HG02759 (cell line): ENCODE data around the gene CLC.
"Not testable (repeated sequence)": the region's sequence is repeated elsewhere in the genome, so short reads cannot be mapped to it uniquely, and the experiment has no call there.

Experiments used
- ATAC-seq: cut with Tn5 transposase; IDR thresholded peaks from one replicate; pipeline ENCODE4 v1.9.1; 2021; ENCODE audit warnings: mild to moderate bottlenecking, moderate library complexity; ENCODE audit not compliant: unreplicated experiment

Gene CLC

DNA sequence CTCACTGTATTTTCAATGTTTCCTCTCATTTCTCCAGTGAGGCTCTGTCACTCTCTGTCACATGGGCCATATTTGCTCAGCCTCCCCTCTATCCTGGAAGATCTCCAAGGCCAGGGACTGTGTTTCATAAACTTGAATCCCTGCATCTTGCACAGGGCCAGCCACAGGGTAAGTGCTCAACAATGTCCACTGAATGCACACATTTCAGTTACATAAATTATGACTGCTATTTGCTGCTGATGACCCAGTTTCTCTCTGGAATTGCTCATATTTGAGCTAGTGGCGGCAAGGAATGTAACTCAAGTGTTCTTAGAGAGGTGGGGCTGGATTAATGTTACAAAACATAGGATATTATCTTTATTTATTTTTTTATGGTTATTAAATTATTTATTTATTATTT, 6.1 kb downstream of the CLC start:
- no peak for ATAC-seq

DNA sequence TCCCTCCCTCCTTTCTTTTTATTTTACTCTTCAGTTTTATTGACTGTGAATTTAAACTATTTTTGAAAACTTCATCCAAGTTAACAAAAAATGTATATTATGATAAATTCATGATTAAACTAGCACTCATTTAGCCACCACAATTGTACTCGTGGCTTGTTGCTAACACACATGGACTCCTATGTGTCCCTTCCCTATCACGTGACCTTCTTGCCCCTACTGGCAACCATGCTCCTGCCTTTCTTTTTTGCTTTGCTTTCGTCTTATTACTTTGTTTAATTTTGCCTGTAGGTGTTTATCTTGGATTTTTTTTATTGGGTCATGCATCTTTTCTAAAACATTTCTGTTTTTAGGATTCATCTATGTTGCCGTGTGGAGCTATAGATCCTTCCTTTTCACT, 8.2 kb downstream of the CLC start:
- no peak for ATAC-seq

DNA sequence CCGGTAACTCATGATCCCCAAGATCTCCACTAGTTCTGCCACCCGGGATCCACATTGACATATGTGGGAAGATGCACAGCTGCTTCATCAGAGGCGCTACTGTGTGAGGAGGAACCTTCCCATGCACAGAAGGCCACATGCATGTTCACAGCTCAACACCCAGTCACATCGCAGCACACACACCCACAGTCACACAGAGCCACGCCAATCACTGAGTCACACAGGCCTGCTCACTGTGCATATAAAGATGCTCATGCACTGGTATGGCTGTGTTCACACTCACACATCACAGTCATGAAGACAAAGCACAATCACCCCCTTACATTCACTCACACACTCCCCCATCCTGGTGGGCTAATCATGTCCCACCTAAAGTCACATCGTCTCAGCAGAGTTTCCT, 9.8 kb downstream of the CLC start:
- no peak for ATAC-seq

DNA sequence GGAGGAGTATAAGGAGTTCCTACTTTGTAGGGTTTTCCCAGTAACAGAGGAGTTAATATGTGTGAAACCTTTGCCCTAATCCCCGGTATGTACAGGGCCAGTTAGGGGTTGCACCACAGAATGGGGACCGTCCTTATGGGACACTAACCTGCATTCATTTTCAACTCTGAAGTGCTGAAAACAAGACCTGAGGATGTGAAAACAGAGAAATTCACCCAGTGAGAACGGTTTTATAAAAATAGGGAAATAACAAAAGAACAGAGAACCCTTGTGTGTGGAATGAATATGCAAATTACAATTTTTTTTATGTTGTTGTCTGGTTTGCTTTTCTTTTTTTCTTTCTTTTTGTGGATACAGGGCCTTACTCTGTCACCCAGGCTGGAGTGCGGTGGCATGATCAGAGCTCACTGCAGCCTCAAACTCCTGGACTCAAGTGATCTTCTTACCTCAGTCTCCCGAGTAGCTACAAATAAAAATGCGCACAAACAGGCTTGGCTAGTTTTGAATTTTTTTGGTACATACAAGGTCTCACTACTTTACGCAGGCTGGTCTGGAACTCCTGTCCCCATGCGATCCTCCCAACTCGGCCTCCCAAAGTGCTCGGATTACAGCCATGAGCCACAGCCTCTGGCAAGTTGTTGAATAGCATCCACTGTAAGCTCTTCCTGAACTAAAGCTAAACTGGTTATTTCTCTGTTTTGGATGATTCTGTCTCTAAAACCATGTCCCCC, 10.6 kb downstream of the CLC start:
- ATAC-seq, result no peak

DNA sequence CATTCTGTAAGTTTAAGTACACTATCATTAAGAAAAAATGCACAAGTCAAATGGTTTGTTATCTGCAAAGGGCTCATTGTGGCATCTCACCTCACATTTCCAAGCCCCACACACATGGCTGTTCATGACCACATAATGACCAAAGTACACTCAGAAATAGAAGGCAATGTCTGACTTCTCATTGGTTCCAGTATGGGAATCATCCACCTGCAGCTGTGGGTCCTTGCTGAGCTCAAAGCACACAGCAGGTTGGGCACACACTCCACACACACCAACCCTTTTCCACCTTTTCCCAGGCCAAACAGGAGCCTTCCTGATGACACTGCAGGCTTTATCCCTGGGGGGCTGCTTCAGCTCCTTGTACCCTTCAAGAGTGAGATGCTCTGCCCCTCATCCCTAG, 11.8 kb downstream of the CLC start:
- ATAC-seq, result no peak

DNA sequence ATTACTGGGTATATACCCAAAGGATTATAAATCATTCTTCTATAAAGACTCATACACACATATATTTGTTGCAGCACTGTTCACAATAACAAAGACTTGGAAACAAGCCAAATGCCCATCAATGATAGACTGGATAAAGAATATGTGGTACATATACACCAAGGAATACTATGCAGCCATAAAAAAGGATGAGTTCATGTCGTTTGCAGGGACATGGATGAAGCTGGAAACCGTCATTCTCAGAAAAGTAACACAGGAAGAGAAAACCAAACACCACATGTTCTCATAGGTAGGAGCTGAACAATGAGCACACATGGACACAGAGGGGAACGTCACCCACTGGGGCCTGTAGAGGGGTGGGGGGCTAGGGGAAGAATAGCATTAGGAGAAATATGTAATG, 17.7 kb downstream of the CLC start:
- ATAC-seq, result not testable (repeated sequence)

DNA sequence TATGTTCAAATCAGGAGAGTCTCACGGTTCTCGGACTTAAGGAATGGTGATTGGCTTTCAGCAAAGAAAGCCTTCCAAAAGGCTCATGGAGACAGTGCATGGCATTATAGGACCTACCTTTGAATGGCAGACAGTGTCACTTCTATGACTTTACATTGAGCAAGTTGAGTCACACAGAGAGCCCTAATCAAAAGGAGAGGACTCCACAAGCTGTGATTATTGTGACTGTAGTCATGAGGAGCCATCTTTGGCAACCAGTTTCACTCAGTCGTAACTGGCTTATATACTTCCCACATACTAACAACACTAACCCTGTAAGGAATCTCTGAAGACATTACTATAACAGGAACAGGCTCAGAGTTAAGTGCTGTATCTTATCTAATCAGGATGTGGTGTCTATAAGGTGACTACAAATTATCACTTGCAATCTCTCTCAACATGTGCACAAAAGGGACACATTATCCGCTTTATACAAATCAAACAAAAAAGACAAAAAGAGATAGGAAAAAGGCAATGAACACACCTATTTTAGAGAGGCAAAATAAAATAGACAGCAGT, 27.4 kb downstream of the CLC start:
- ATAC-seq, result no peak

DNA sequence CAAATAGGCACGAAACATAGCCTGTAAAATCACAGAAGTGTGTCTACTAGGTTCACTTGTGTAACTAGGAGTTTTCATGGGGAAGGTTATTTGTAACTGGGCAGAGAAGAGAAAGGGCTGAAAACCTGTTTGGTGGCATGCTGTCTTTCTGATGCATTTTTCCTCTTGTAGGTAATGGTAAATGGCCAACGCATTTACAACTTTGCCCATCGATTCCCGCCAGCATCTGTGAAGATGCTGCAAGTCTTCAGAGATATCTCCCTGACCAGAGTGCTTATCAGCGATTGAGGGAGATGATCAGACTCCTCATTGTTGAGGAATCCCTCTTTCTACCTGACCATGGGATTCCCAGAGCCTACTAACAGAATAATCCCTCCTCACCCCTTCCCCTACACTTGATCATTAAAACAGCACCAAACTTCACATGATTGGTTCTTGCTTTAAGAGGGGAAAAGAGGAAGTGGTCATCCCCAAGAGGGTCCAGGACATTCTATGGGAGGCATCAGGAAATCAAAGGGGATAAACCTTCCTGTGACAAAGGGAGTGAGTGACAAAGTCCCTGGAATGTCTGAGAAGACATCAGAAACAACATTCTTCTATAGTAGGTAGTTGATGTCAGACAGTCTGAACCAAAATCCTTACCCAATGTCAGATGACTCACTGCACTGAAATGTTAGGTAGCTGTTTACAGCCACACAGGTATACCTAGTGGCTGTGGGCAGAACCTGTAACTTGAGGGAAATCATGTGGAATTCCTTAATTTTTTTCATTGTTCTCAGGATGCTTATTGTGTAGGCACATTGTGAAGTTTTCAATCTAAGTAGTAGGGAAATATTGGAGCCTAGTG, 28.6 kb downstream of the CLC start:
- ATAC-seq, result no peak

DNA sequence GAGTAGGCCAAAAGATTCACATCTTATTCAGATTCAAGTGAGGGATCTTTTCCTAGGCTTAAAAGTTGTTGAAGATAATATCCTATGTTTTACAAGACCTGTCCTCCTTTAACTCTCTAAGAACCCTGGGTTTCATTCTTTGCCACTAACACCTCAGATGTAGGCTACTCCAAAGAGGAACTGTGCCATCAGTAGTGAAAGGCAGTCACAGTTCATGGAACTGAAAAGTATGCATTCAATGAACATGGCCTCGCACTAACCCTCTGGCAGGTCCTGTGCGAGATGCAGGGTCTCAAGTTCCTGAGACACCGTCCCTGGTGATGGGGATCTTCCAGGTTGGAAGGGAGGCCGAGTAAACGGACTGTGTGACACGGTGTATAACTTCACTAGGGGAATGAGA, 29.2 kb downstream of the CLC start:
- ATAC-seq, result no peak

DNA sequence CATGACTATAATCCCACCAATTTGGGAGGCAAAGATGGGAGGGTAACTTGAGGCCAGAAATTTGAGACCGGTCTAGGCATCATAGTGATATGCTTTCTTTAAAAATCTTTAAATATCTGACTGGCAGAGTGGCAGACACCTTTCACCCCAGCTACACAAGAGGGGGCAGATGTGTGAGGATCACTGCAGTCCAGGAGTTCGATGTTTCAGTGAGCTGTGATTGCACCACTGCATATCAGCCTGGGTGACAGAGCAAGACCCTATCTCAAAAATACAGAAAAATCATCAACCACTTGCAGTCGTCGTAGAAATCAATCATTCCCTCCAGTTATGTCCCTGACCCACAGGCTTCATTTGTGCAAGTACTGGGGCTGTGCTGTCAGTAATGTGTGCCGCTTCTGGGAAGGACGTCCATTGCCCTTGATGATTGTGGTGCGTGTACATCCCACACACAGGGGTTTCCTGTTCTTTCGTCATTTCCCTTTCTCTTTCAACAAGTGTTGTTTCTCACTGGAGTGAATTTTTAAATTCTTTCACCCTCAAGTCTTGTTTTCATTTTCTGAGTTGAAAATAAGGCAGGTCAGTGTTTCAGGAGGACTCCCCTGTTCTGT, 32.1 kb downstream of the CLC start:
- ATAC-seq, result no peak

DNA sequence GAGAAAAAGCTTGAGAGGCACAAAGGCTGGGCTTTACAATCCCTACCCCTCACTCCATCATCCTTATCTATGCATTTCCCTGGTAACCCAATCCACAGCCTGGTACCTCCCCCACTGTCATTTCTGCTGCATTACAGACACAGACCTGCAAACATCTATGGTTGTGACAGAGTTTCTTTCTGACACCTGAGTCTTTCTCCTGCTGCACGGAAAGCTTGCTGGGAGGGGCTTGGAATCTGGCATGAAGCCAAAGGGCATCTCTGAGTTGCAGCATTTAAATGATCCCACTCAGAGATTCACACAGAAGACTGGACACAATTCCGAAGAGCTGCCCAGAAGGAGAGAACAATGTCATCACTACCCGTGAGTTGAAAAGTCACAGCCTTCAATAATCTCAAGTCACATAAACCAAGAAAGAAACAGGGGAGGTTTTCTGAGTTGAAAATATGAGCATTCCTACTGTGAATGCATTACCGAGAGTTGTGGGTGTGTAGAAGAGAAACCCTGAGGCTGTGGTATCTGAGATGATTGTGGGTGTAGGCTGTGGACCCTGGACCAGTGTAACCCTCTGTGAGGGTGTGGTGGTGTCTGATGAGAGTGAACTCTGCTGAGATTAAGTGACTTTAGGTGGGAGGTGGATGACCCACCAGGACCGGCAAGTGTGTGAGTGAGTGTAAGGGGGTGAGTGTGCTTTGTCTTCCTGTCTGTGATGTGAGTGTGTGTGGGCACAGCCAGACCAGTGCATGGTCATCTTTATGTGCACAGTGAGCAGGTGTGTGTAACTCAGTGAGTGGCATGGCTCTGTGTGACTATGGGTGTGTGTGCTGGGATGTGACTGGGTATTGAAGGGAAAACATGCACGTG, 33.4 kb downstream of the CLC start, which contains the start of gene LGALS14:
TSS of gene LGALS14 (plus strand) at position 301 of the 864 bp plus-strand sequence. CDS start at position 349, 48 bp downstream.
- ATAC-seq, result no peak

DNA sequence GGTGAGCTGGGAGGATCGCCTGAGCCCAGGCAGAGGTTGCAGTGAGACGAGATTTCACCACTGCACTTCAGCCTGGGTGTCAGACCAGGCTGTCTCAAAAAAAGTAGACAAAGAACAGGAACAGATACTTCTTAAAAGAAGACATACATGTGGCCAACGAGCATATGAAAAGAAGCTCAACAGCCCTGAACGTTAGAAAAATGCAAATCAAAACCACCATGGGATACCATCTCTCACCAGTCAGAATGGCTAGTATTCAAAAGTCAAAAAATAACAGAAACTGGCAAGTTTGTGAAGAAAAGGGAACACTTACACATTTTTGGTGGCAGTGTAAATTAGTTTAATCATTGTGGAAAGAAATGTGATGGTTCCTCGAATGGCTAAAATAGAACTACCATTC, 36.5 kb downstream of the CLC start:
- ATAC-seq, result no peak

DNA sequence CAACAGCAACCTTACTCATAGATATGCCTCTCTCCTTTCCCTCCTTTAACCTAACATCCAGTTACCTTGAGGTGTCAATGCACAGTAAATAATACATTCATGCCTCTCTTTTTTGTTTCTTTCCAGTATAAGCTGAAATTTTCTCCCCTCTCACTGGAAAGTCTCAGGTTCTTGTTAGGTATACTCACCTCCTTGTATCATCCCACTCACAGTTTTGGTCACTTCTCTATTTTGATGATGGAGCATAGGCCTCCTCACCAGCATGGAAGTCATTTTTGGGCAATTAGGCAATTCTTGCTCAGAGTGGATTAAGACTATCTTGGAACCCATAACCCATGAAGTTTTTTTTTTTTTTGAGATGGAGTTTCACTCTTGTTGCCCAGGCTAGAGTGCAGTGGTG, 39.3 kb downstream of the CLC start:
- no peak for ATAC-seq

DNA sequence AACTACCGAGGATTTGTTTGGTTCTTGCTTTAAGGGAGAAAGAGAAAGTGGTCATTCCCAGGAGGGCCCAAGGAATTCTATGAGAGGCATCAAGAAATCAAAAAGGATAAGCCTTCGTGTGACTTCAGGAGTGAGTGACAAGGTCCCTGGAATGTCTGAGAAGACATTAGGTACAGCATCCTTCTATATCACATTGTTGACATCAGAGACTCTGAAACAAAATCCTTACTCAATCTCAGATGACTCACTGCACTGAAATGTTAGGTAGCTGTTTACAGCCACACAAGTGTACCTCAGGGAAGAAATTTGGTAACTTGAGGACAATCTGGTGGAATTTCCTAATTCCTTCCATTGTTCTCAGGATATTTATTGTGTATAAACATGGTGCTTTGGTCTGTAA, 41.4 kb downstream of the CLC start:
- no peak for ATAC-seq

DNA sequence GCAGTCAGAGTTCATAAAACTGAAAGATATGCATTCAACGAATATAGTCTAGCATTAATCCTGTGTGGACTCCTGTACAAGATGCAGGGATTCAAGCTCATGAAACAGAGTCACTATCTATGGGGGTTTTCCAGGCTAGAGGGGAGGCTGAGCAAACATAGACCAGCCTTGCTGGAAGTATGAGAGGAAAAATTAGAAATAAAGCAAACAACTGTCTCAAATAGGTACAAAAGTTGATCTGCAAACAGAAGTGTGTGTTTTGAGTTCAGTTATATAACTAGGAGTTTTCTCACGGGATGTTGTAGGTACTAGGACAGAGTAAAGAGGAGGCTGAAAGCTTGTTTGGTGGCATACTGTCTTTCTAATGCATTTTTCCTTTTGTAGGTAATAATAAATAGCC, 42.1 kb downstream of the CLC start:
- ATAC-seq, result no peak

DNA sequence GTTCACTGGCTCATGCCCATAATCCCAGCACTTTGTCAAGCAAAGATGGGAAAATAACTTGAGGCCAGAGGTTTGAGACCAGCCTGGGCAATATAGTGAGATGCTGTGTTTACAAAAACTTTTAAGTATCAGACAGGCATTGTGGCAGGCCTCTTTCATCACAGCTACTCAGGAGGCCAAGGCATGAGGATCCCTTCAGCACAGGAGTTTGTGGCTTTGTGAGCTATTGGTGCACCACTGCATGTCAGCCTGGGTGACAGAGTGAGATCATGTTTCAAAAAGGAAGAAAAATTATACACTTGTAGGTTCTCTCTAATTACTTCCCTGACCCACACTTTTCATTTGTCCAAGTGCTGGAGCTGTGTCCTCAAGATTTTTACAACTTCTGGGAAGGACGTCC, 45.0 kb downstream of the CLC start:
- ATAC-seq, result no peak

DNA sequence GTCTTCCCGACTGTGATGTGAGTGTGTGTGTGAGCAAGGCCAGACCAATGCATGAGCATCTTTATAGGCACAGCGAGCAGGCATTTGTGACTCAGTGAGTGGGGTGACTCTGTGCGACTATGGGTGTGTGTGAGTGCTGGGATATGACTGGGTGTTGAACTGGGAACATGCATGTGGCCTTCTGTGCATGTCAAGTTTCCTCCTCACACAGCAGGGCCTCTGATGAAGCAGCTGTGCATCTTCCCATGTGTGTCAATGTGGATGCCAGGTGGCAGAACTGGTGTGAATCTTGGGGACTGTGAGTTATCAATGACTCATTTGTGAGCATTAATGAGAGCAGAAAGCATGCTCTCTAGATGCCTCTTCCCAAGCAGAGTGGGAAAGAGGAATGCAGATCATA, 45.7 kb downstream of the CLC start:
- ATAC-seq, result no peak

DNA sequence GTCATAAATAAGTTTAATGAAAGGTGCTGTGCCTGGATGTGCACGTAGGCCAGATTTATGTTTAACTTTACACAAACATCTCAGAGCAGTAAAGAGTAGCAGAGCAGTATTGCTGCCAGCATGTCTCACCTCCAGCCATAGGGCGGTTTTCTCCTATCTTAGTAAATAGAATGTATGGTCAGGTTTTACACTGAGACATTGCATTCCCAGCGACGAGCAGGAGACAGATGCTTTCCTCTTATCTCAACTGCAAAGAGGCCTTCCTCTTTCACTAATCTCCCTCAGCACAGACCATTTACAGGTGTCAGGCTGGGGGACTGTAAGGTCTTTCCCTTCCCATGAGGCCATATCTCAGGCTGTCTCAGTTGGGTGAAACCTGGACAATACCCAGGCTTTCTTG, 49.2 kb downstream of the CLC start:
- ATAC-seq, result not testable (repeated sequence)

DNA sequence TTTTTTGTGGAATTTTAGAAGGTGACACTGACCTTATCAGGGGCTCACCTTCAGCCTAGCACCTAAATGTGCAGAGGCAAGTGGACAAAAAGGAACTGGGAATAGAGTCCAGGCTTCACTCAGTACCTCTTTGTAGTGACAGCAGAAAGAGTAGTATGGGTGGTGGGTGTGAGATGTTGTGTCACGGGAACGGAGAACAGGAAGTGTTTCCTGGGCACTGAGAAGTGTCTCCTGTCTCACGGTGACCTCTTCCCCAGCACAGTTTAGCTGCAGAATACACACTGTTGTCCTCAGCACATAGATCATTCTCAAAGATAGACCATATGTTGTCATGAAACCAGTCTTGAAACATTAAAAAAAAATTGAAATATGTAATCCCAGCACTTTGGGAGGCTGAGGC, 51.1 kb downstream of the CLC start:
- no peak for ATAC-seq

DNA sequence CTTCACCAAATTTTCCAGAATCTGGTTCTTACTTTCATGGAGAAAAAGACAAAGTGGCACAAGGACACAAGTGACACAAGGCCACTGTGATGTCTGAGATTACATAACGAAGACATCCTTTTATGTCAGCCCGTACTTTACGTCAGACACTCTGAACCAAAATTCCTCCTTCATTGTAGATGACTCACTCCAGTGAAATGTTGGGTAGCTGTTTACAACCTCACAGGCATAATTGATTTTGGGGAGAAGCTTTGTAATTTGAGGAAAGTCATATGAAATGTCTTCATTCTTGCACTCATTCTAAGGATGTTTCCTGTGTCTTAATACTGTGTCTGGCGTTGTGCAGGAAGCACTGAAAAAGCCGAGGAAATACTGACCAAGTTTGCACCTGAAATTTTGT, 53.6 kb downstream of the CLC start:
- no peak for ATAC-seq

DNA sequence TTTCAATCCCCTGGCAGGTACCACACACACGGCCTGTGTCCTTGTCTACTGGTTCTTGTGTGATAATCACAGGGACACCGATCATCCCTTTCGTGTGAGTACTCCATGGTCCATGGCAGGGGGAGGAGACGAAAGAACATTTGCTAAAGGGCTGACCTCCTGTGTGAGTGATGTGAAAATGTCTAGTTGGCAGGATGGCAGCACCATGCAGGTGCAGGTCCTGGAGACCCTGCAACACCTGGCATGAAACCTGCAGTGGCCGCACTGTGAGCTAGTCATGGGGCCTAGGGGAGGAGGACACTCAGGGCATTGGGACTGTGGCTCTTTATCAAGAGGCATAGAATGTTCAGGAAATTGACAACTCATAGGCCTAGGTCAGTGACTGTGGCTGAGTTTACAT, 56.4 kb downstream of the CLC start:
- ATAC-seq, result no peak
